GM19238 (cell line): Measurements from ENCODE around the gene FEM1C.

ENCODE experiments used
- DNase-seq: peaks from one replicate; pipeline ENCODE4 v3.0.0; 2011; ENCODE audit warnings: low spot score; ENCODE audit not compliant: insufficient read length

FEM1C gene

GRCh38 chr5:115522832-115523403 lies 21.7 kb downstream of the FEM1C start:
- DNase-seq, result no peak

DNA sequence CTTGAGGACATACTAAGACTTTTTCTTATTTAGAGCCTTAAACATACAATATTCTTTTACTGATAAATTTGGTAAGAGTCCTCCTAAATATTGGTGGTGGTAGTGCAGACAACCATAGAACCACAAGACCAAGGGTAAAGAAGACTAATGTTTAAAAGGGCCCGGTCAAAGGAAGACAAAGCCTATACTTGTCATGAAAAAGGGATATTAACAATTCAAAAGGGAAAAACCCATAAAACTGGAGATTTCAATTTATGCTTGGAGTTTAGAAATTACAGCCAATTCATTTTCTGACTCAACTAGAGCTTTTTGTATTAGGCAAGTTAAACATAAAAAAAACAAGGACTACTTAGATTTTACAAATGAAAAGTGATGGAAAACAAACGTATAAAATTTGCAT lies 24.4 kb downstream of the FEM1C start:
- no peak for DNase-seq

DNA sequence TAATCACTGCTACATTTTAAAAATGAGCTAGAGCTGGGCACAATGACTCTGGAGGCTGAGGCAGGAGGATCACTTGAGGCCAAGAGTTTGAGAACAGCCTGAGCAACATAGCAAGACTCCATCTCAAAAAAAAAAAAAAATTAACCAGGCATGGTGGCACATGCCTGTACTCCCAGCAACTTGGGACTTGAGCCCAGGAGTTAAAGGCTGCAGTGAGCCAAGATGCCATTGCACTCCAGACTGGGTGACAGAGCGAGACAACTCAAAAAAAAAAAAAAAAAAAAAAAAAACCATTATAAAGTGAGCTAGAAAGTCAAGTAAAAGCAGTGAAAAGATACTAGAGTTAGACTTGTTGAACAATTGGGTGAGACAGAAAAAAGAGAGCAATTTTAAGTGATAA lies 28.2 kb downstream of the FEM1C start:
- DNase-seq, result no peak

GRCh38 chr5:115514220-115514619 lies 30.4 kb downstream of the FEM1C start:
- no peak for DNase-seq

GRCh38 chr5:115511632-115512031 lies 32.9 kb downstream of the FEM1C start:
- DNase-seq, result no peak

GRCh38 chr5:115510145-115510645 lies 34.4 kb downstream of the FEM1C start:
- no peak for DNase-seq

- no peak for DNase-seq
These were observed 35.0 kb downstream of the FEM1C start for GRCh38 chr5:115509547-115509946.

DNA sequence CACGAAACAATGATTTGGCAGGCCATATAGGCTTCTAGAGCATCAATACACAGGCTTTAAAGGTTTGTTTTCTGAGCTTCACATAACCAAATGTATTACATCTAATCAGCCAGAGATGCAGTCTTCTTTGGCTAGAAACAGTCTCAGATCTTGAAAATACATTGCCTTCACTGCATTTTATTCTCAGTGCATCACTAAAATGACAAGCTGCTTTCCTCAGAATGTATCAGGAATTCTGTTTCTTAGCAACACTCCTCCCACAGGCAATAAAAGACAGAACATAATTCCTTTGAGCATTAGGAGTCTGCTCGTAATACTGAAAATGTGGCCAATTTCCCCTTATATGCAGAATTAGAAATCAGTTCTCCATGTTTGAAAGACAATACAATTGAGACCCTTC lies 36.9 kb downstream of the FEM1C start:
- DNase-seq, result no peak

- no peak for DNase-seq
These were observed 41.2 kb downstream of the FEM1C start for GRCh38 chr5:115503420-115503819.

DNA sequence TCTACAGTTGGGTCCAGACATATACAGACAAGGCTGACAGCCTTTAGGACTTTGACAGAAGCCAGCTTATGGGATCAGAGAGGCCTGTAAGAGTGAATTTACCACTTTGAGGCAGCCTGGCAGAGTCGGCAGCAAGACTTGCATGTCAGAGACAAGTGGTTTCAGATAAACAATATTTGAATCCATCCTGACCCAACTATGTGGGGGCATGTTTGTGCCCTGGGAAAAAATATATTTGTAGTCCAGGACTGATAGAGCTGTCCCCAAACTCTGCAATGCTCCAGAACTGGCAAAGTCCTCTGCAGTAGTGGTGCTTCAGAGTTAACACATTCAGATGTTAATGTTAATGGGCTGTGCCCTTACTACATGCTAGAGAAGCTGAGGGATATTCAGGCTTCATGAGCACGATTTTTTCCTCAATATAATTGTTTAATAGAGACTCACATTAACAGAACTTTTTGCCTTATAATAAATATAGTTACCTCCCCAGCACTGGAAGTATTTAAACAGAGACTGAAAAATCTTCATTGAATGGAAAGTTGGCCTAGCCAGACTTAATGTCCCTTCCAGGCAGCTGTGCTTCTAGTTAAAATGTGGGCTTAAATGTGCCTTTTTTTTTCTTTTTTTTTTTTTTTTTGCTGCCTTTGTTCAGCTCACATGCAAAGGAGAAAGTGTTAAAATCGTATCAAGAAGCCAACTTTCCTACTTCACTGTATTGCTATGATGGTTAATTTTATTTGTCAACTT lies 42.9 kb downstream of the FEM1C start:
- DNase-seq, result no peak

DNA sequence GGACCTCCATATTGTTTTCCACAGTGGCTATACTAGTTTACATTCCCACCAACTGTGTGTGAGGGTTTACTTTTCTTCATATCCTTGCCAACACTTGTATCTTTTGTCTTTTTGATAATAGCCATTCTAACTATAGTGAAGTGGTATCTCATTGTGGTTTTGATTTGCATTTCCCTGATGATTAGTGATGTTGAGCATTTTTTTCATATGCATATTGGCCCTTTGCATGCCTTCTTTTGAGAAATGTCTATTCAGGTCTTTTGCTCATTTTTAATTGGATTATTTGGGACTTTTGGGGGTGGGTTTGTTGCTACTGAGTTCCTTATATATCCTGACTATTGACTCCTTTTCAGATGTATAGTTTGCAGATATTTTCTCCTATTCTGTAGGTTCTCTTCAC lies 44.4 kb downstream of the FEM1C start:
- DNase-seq, result no peak

DNA sequence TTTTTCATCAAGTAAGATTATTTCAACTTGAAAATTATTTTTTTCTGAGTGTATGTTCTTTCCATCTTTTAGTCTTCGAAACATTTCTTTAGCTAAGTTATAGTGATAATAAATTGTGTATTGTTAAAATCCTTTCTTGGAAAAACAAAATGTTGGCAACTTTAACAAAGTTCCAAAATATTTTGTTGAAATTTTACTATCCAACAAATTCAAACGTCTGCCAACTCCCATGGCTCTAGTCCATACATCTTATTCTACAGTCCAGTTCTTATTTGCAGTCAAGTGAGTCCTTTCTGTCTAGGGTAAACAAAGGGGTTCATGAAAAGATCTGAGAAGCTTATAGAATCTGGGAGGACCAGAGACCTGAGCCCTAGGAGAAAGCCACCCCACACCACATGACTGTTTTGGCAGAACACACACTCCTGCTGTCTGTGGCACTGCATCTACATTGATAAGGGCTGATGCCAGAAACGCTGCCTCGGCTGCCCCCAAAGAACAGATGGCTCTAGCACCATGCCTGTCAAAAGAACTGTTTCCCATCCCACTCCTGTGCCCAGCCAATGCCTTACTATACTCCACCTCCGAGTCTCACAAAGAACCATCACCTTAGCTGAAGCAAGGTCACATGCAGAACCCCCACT lies 47.5 kb downstream of the FEM1C start:
- DNase-seq, result no peak

DNA sequence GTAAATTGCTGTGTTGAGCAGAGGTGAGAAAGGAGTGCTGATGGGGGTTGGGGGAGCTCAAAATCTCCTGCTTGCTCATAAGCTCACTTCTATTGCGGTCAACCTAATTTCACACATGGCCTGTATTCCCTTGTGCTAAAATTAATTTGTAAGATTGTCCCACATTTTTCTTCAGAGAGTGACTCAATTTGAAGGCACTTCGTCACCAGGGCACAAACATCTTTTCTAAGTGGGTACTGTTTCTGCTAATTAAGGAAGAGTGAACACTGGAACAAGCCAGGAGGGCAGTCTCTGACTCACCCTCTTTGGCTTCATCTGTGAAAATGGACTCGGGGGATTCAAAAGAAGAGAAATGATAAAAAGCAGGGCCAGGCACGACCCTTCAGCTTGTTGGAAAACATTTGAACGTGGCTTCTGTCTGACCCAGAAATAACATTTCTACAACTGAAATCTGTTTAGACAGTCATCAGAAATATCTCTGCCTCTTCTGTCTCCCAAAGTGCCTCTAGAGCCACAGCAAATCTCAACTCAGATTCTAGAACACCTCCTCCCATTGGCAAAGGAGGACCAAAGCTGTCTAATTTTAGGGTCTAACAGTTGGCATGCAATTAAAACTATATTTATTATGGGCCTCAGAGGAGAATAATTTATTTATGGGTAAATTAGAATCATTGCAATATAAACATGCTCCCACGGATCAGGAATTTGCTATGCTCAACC lies 49.8 kb downstream of the FEM1C start:
- DNase-seq, result no peak

GRCh38 chr5:115490596-115490995 lies 54.0 kb downstream of the FEM1C start:
- DNase-seq, result no peak

- no peak for DNase-seq
These were observed 54.8 kb downstream of the FEM1C start for GRCh38 chr5:115489733-115490132.

DNA sequence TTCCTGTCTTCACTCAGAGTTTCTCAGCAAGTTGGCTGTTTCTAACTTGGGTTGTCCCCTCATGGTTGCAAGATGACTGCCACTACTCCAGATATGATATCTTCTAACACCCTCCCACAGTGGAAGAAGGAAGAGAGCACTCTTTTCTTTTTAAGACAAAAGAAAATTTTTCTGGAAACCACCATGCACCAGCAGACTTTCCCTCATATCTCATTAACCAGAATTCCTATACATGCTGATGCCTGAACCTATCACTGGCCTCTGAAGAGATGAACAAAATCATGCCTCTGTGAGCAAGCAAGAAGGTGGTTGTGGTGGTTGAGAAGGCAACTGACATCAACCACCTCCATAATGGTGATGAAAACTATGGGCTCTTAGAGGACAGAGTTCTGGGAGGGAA lies 56.8 kb downstream of the FEM1C start:
- DNase-seq, result no peak

- DNase-seq, result no peak
These were observed 57.4 kb downstream of the FEM1C start for GRCh38 chr5:115487168-115487567.

DNA sequence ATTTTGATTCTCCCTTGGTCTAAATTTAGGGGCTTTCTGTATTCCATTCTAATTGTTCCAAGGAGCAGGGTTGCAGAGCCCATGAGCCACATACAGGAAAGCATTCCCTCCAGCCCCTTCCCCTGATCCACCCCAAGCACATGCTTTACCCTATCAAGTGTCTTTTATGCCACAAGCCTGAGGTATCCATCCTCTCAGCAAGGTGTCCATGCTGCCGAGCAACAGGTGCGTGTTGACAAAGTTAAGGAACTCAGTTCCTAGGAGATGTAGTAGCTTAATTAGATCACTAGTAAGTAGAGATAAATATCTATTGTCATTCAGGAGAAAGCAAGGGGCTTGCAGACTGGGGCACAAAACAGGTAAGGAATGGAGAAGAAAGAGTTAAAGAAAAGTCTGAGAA lies 57.8 kb downstream of the FEM1C start:
- DNase-seq, result no peak

DNA sequence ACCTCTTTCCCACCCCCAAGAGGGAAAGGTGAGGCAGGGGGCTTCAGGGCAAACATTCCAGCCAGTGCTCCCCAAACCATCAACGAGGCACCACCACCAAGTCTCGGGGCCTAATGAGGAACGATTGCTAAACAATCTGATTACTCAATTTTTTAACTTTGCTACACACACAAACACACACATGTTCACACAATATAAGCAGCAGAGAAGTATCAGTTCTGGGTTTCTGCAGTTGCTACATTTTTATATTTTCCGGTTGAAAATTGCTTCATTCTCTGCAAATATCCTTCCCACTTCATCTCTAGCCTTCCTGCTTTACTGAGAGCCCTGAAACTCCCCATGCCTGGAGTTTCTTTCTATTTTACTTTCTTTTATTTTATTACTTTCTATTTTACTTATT lies 60.2 kb downstream of the FEM1C start:
- no peak for DNase-seq

GRCh38 chr5:115480900-115481299 lies 63.7 kb downstream of the FEM1C start:
- no peak for DNase-seq

- DNase-seq, result no peak
These were observed 64.3 kb downstream of the FEM1C start for GRCh38 chr5:115480271-115480670.
